ENCODE results near the gene C12orf57. TPM values are rescaled to one million over a fixed set of nuclear protein-coding genes. Genes with fewer than 3 reads are reported as not detected.

C12orf57 gene, protein sequence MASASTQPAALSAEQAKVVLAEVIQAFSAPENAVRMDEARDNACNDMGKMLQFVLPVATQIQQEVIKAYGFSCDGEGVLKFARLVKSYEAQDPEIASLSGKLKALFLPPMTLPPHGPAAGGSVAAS
- 181 TPM for total RNA-seq
- long read RNA-seq, transcript C12orf57-201 (3 exons, 560 nt) = major isoform, 34 of 39 reads
- long read RNA-seq, partial matches to known transcripts = 0 of 39 reads
- long read RNA-seq, other reads (novel, unspliced or antisense) = 0 of 39 reads

DNA sequence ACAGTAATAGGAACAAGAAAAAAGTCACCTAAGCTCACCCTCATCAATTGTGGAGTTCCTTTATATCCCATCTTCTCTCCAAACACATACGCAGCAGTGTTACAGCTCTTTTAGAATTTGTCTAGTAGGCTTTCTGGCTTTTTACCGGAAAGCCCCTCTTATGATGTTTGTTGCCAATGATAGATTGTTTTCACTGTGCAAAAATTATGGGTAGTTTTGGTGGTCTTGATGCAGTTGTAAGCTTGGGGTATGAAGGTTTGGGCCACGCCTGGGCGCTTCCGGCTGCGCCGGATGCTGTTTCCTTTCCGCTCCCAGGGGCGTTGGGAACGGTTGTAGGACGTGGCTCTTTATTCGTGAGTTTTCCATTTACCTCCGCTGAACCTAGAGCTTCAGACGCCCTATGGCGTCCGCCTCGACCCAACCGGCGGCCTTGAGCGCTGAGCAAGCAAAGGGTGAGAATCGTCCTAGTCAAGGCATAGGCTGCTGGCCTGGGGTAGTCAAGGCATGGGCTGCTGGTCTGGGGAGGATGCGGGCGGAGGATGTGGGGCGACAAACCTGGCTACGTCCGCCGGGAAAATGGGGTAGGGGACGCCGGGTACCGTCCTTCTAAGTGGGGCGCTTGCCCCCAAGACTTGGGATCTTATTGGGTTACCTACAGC, at the start of gene C12orf57, which contains the start of gene RNU7-1:
TSS of gene C12orf57 (plus strand) at position 301 of the 659 bp plus-strand sequence. CDS start at position 401, 100 bp downstream.
TSS of gene RNU7-1 (plus strand) at position 95 of the 659 bp plus-strand sequence.
- TF ChIP-seq, protein P1, sequence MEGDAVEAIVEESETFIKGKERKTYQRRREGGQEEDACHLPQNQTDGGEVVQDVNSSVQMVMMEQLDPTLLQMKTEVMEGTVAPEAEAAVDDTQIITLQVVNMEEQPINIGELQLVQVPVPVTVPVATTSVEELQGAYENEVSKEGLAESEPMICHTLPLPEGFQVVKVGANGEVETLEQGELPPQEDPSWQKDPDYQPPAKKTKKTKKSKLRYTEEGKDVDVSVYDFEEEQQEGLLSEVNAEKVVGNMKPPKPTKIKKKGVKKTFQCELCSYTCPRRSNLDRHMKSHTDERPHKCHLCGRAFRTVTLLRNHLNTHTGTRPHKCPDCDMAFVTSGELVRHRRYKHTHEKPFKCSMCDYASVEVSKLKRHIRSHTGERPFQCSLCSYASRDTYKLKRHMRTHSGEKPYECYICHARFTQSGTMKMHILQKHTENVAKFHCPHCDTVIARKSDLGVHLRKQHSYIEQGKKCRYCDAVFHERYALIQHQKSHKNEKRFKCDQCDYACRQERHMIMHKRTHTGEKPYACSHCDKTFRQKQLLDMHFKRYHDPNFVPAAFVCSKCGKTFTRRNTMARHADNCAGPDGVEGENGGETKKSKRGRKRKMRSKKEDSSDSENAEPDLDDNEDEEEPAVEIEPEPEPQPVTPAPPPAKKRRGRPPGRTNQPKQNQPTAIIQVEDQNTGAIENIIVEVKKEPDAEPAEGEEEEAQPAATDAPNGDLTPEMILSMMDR (IDR thresholded peaks at IDR 0.05) = no peak
- Histone ChIP-seq H3K27ac (peak within 1 kb of the TSS; percentile 99), H3K9me3 (no peaks in the 10 kb centered on the region), H3K36me3 (peaks cover 42% of the 10 kb centered on the region), H3K27me3 (ENCODE audit: low read depth) (no peaks in the 10 kb centered on the region), H3K4me3 (peak within 1 kb of the TSS; percentile 82), H3K4me1 (peaks cover 47% of the 10 kb centered on the region)
- intact Hi-C loops (cut with DNase I) = no loop called here
- DNase-seq (peak; percentile 81), ATAC-seq (peak; percentile 56 to 66)

DNA sequence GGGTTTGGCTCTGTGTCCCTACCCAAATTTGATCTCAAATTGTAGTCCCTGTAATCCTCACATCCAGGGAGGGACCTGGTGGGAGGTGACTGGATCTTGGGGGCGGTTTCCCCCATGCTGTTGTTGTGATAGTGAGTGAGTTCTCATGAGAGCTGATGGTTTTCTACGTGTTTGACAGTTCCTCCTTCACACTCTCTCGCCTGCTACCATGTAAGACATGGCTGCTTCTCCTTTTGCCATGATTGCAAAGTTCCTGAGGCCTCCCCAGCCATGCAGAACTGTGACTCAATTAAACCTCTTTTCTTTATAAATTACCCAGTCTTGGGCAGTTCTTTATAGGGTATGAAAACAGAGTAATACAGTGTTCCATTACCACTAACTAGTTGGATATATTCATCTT, 49.5 kb upstream of the C12orf57 start:
- no peak for ATAC-seq
- TF ChIP-seq, protein P1 (IDR thresholded peaks at IDR 0.05) = no peak
- Histone ChIP-seq H3K27ac (no peak overlapping the region), H3K4me1 (peaks cover 19% of the 10 kb centered on the region), H3K36me3 (no peaks in the 10 kb centered on the region), H3K4me3 (no peak overlapping the region), H3K9me3 (no peaks in the 10 kb centered on the region), H3K27me3 (ENCODE audit: low read depth) (no peaks in the 10 kb centered on the region)
- intact Hi-C loops (cut with DNase I) = no loop called here
- no peak for DNase-seq

DNA sequence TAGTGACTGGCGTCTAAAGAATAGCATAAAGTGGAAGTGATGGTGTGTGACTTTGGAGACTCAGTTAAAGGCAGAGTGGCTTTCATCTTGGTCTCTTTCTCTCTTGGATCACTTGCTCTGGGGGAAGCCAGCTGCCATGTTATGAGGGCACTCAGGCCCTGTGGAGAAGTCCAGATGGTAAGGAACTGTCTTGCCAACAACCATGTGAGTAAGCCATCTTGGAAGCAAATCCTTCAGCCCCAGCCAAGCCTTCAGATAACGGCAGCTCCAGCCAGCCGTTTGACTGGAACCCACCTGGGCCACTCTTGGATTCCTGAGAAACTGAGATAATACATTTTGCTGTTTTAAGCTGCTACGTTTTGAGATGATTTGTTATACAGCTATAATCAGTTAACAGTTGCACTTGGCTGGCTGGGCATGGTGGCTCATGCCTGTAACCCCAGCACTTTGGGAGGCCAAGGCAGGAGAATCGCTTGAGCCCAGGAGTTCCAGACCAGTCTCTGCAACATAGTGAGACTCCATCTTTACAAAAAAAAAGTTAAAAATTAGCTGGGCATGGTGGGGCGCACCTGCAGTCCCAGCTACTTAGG, 46.9 kb upstream of the C12orf57 start:
- no peaks in the 10 kb centered on the region for H3K9me3 ChIP-seq
- ATAC-seq = no peak
- H3K4me1 ChIP-seq = peaks cover 9% of the 10 kb centered on the region

DNA sequence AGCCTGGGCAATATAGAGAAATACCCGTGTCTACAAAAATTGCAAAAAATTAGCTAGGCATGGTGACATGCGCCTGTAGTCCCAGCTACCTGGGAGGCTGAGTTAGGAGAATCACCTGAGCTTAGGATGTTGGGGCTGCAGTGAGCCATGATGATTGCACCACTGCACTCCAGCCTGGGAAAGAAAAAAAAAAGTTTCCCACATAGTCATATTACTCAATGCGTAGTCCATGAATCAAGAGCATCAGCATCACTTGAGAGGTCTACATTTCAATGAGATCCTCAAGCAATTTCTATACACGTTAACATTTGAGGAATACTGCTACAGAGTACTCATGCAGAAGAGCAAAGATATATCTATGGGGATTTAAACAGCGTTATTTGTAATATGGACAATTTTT, 44.4 kb upstream of the C12orf57 start:
- DNase-seq (no peak), ATAC-seq (peak in 1 of 2 donors; percentile 14)
- H3K4me3 ChIP-seq = no peak overlapping the region
- no peak overlapping the region for H3K27ac ChIP-seq
- TF ChIP-seq, protein P1 (IDR thresholded peaks at IDR 0.05) = no peak
- intact Hi-C loops (cut with DNase I) = no loop called here
- peaks cover 15% of the 10 kb centered on the region for H3K4me1 ChIP-seq
- no peaks in the 10 kb centered on the region for H3K9me3 ChIP-seq
- no peaks in the 10 kb centered on the region for H3K36me3 ChIP-seq
- no peaks in the 10 kb centered on the region for H3K27me3 ChIP-seq (ENCODE audit: low read depth)

More for the DNA sequence above, 46.9 kb upstream of the C12orf57 start:
- no peak overlapping the region for H3K4me3 ChIP-seq
- no peaks in the 10 kb centered on the region for H3K36me3 ChIP-seq
- DNase-seq = no peak
- H3K27me3 ChIP-seq (ENCODE audit: low read depth) = no peaks in the 10 kb centered on the region
- H3K27ac ChIP-seq = no peak overlapping the region
- intact Hi-C loops (cut with DNase I) = no loop called here
- TF ChIP-seq, protein P1 (IDR thresholded peaks at IDR 0.05) = no peak

DNA sequence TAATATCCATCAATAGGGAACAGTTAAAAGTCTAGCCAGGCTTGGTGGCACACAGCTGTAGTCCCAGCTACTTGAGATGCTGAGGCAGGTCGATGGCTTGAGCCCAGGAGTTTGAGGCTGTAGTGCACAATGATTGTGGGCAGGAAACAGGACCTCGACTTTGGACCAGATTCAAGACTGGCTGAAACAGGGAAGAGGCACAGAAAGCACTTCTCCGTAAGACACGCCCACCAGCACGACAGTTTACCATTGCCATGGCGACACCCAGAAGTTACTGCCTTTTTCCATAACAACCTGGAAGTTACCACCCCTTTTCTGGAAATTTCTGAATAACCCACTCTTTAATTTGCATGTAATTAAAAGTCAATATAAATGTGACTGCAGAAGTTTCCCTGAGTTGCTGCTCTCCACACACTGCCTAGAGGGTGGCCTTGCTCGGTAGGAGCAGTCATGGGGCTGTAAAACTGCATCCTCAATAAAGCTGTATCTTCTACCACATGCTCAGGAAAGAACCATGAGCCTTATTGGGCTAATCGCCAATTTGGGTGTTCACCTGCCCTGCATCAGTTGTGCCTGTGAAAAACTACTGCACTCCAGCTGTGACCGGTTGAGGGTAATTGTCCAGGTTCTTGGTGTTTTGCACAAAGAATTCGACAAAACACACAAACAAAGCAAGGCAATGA, 43.8 kb upstream of the C12orf57 start:
- intact Hi-C loops (cut with DNase I) = no loop called here
- Histone ChIP-seq H3K27ac (no peak overlapping the region), H3K9me3 (no peaks in the 10 kb centered on the region), H3K4me1 (peaks cover 17% of the 10 kb centered on the region), H3K27me3 (ENCODE audit: low read depth) (no peaks in the 10 kb centered on the region), H3K36me3 (no peaks in the 10 kb centered on the region), H3K4me3 (no peak overlapping the region)
- ATAC-seq (peak; percentile 48 to 60), DNase-seq (peak; percentile 83)
- TF ChIP-seq, protein P1 (IDR thresholded peaks at IDR 0.05) = no peak

Data from lower lobe of right lung (tissue), 2 donors.